Upper lobe of left lung (tissue), 4 donors: ENCODE results near the gene UQCC2.
A peak's percentile ranks its signal among the peaks of the same experiment; 100 is the strongest.

Experiments used
- CTCF ChIP-seq, 6 experiments: fragments of 450-650 bp in 4 of 6; fragments of 200-600 bp in 2 of 6; sonication (generic) in 2 of 6; IDR thresholded peaks; one replicate each; pipeline ENCODE4 v1.5.1; 2016 to 2019; ENCODE audit warnings: antibody characterized with exemption in 6 of 6
- POLR2A ChIP-seq, 4 donors: fragments of 450-650 bp; IDR thresholded peaks; one replicate each; pipeline ENCODE4 v1.5.1; 2016 to 2017; ENCODE audit warnings: antibody characterized with exemption in 4 of 4, mild to moderate bottlenecking in 2 of 4

GRCh38 chr6:33746651-33747100 is 35.2 kb upstream of the UQCC2 start, which contains the start of gene IP6K3:
- TF ChIP-seq POLR2A (IDR thresholded peaks at IDR 0.05), result peak in 2 of 4 donors; percentile 38 to 45
- TF ChIP-seq CTCF (IDR thresholded peaks at IDR 0.05), result no peak
